Astrocyte of the cerebellum (primary cell): ENCODE measurements around the gene GLIS1.

Source experiments
- DNase-seq: peaks from one replicate; pipeline ENCODE4 v3.0.0-alpha.2; 2011; ENCODE audit warnings: low read depth
- H3K4me3 ChIP-seq: 2 replicates; pipeline ENCODE4 v1.5.1; 2011; ENCODE audit warnings: mild to moderate bottlenecking, low read depth, low read length, moderate library complexity
- CTCF ChIP-seq: IDR thresholded peaks from 2 replicates; pipeline ENCODE4 v1.5.1; 2012; ENCODE audit warnings: low read length, low read depth, moderate library complexity, mild to moderate bottlenecking; ENCODE audit errors: missing control alignments
- in situ Hi-C: cut with HindIII; loops from 2 replicates; pipeline ENCODE4 v1.10.0; 2017; ENCODE audit warnings: low sequenced_read_pairs

Gene GLIS1

GRCh38 chr1:53532377-53532776, 206.6 kb downstream of the GLIS1 start:
- no peak for DNase-seq
- TF ChIP-seq CTCF = no peak
- in situ Hi-C loops = no loop called here
- H3K4me3 ChIP-seq = no peak overlapping the region

GRCh38 chr1:53530550-53530949, 208.4 kb downstream of the GLIS1 start:
- in situ Hi-C loops = no loop called here
- no peak overlapping the region for H3K4me3 ChIP-seq
- no peak for DNase-seq
- no peak for TF ChIP-seq CTCF

- TF ChIP-seq CTCF = no peak
- no peak for DNase-seq
- in situ Hi-C loops = no loop called here
- H3K4me3 ChIP-seq = no peak overlapping the region
Measured at GRCh38 chr1:53529555-53529954, 209.4 kb downstream of the GLIS1 start.

GRCh38 chr1:53527368-53527767, 211.6 kb downstream of the GLIS1 start:
- no peak for DNase-seq
- no peak overlapping the region for H3K4me3 ChIP-seq
- TF ChIP-seq CTCF = no peak
- in situ Hi-C loops = no loop called here

GRCh38 chr1:53526451-53527101, 212.4 kb downstream of the GLIS1 start:
- DNase-seq = peak; percentile 52
- H3K4me3 ChIP-seq = no peak overlapping the region
- in situ Hi-C loops = no loop called here
- no peak for TF ChIP-seq CTCF

GRCh38 chr1:53525595-53525994, 213.4 kb downstream of the GLIS1 start:
- no peak for TF ChIP-seq CTCF
- H3K4me3 ChIP-seq = no peak overlapping the region
- in situ Hi-C loops = no loop called here
- no peak for DNase-seq
